ENCODE results near the gene SORCS2.

DNA sequence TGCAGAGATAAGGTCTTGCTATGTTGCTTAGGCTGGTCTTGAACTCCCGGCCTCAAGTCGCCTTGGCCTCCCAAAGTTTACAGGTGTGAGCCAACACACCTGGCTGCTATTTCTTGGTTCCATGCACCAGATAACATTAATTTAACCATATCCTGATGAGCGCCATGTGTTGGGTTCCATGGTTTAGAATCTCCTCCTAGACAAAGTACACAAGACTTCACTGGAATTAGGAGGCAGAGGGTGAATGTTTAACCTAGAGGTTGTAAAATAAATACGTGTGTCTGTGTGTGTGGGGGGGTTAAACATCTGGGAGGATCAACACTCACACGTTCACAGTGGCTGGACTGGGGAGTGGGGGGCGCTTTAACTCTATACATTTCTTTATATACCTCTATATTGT lies 32.4 kb upstream of the SORCS2 start:
- TF ChIP-seq, protein P1, sequence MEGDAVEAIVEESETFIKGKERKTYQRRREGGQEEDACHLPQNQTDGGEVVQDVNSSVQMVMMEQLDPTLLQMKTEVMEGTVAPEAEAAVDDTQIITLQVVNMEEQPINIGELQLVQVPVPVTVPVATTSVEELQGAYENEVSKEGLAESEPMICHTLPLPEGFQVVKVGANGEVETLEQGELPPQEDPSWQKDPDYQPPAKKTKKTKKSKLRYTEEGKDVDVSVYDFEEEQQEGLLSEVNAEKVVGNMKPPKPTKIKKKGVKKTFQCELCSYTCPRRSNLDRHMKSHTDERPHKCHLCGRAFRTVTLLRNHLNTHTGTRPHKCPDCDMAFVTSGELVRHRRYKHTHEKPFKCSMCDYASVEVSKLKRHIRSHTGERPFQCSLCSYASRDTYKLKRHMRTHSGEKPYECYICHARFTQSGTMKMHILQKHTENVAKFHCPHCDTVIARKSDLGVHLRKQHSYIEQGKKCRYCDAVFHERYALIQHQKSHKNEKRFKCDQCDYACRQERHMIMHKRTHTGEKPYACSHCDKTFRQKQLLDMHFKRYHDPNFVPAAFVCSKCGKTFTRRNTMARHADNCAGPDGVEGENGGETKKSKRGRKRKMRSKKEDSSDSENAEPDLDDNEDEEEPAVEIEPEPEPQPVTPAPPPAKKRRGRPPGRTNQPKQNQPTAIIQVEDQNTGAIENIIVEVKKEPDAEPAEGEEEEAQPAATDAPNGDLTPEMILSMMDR (IDR thresholded peaks at IDR 0.05), result no peak
- no peak for TF ChIP-seq POLR2A (IDR thresholded peaks at IDR 0.05)
